Frontal cortex (tissue), 4 donors: Measurements from ENCODE around the gene COL9A3. TPM values are rescaled to one million over a fixed set of nuclear protein-coding genes. Genes with fewer than 3 reads are reported as not detected.

Experiments
- DNase-seq, 2 donors: peaks; one replicate each; pipeline ENCODE4 v3.0.0; 2012; ENCODE audit warnings: low spot score in 2 of 2
- FAIRE-seq: peaks from 2 replicates; lab custom pipeline; 2012; peaks lifted over from hg19 to GRCh38; lab: Jason Lieb, UNC
- total RNA-seq: library from RNA; depleted of rRNA; stranded (reverse); fragments of >200 nt; gene quantifications from one replicate; pipeline ENCODE4 v1.2.3, GENCODE V29; 2014
- donor health status: control.
- donor health status: control.
- donor health status: control.

COL9A3 gene
- total RNA-seq, 1 donor from 2014 or later = 10.2 TPM

DNA sequence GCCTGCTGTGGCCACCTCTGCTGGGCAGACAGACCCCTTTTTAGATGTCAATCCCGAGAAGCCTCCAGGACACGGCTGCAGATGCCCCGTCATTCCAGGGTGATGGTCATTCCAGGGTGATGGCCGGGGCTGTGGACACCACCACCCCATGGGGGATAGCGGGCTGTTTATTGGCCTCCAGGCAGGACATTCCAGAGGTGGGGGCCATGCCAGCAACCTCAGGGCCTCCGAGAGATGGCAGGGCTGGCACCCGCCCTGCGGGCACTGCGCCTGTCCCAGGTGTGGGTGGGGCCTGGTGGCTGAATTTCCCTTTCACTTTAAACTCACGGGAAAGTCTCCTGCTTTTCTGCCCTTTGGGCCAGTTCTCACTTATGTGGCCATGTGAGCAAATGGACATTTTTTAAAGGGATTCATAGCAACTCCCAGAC, 14.5 kb downstream of the COL9A3 start:
- DNase-seq (no peak), FAIRE-seq (no peak)

DNA sequence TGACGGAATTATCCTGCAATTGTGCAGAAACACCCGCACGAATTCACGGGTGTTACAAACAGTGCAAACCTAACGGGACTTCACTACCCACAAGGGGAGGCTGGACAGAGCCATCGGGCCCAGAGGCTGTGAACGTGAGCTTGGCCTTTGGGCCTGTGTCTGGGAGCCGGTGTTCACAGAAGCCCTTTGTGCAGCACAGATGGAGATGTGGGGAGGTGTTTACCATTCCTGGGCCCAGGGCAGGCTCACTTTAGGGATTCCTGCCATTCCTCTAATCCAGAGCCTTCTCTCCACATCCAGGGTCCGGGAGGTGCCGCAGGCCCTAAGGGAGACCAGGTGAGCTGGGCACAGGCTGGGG, 15.0 kb downstream of the COL9A3 start:
- no peak for FAIRE-seq
- DNase-seq = no peak

DNA sequence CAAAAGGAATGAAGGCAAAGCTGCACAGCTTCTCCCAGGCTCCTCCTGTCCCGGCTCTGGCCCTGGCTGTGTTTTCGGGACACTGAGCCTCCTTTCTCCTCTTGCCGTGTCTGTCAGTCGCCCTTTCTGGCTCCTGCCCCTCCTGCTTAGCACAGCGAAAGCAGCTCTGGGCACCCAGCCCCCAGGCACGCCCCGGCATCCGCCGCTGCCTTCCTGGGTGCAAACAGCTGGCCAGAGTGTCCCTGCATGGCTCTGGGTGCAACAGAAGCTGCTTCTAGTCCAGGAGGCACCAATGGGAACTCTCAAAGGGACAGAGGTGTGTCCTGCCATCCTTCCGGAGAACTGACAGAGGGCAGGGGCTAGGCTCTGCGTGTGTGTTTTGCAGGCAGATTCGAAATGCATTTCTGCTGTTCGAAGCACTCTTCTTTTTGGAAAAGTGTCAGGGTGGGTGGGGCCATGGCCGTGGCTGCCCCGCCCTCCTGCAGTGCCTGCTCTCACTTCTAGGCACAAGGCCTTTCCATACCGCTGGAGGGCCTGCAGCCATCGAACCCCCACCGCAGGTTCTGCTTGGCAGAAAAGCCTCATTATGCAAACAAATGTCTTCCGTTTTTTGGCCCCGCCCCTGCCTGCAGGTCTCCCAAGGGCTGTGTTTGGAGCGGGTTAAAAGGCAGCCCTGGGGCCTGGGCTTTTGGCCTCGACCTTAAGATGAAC, 15.5 kb downstream of the COL9A3 start:
- FAIRE-seq (no peak), DNase-seq (no peak)

DNA sequence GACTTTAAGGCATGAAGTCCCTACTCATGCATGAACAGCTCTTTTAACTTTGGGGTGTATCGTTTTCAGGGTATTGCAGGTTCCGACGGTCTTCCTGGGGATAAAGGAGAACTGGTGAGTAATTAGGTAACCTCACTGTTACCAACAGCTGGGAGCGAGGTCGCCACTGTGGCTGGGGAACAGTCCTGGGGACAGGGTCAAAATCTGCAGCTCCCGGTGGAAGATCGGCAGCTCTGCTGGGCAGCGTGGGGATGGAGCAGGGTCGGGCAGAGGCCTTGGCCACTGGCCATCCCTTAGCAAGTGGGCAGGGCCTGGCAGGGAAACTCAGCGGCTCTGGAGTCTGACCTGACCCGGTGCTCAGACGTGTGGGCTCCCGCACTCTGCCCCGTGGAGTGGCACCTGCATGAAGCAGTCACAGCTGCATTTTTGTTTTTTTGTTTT, 16.1 kb downstream of the COL9A3 start:
- no peak for DNase-seq

DNA sequence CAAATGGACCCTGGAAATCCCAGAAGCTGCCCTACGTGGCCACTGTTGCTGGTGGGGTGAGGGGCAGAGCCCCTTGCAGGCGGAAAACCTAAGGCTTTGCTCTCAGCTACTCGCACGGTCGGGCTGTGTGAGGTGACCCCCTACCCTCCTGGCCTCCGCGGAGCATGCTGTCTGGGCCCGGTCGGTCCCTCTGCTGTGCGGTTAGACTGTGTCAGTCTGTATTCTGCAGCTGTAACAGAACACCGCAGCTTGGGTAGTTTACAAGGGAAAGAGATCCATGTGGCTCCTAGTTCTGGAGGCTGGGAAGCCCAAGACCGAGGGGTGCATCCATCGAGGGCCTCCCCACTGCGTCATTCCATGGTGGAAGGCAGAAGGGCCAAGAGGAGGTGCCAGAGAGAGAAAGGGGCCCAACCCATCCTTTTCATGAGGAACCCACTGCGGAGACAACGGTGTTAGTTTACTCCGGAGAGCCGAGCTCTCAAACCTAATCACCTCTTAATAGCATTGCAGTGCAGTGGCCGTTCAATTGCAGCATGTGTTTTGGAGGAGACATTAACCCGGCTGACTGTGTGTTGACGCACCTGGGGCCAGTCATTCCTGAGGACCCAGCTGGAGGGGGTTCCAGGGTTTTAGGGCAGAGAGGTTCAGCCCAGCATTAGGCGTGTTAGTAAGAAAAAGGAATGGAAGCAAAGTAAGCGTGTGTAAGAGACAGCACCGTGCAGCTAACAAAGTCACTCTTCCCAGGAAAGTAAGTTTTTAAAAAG, 18.3 kb downstream of the COL9A3 start:
- FAIRE-seq = no peak
- no peak for DNase-seq

More for the DNA sequence above, 16.1 kb downstream of the COL9A3 start:
- FAIRE-seq = no peak

DNA sequence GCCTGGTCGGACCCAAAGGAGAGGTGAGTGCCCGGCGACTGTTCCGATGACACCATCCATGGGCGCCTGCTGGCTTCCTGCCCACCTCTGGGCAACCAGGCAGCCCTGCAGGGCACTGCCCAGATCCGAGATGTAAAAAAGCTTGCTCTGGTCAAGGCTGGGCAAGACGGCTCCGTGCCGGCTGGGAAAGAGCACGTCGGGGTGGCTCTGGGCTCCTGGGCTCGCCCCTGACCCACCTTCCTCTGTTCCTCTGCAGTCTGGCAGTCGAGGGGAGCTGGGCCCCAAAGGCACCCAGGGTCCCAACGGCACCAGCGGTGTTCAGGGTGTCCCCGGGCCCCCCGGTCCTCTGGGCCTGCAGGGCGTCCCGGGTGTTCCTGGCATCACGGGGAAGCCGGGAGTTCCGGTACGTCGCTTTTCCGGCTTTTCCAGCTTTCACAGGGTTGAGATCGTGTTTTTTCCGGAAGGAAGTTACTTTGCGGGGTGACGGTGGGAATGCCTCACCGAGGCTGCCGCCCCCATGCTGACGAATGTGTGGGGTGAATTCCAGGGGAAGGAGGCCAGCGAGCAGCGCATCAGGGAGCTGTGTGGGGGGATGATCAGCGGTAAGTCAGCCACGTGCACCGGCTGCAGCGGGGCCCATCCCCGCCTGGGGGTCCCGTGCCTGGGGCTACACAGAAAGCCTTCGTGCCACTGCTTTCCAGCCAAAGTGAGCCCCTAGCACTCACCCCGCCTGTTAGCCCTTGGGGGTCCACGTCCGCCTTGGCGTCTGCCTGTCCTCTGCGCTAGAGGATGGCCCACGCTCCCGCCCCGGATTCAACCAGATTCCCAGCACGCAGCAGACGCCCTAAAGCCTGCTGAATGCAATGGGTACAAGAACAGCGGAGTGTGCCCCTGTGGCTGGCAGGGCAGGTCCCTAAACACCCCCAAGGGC, 19.3 kb downstream of the COL9A3 start:
- DNase-seq (no peak), FAIRE-seq (no peak)

DNA sequence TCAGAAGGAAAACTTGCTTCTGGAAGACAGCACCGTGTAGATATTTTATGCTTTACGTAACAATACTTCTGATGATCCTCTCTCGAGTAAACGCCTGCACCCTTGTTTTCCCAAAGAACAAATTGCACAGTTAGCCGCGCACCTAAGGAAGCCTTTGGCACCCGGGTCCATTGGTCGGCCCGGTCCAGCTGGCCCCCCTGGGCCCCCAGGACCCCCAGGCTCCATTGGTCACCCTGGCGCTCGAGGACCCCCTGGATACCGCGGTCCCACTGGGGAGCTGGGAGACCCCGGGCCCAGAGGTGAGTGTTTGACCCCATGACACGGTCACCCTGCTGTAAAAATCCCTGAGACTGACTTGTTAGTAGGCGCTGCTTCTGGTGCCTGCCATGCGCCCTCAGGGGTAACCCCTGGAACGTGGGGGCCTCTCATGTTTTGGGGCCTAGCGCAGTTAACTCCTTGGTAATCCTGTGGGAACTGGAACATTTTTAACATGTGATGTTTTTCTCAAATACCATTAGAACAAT, 20.2 kb downstream of the COL9A3 start:
- FAIRE-seq (no peak), DNase-seq (no peak)

DNA sequence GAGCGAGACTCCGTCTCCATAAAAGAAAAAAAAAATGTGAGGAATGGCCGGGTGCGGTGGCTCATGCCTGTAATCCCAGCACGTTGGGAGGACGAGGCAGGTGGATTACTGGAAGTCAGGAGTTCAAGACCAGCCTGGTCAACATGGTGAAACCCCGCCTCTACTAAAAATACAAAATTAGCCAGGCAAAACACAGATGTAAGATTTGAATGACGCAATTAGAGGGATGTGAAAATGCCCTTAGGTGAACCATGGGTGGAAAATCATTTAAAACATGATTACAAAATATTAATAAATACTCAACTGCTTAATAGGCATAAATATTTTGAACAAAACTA, 20.9 kb downstream of the COL9A3 start:
- DNase-seq (no peak), FAIRE-seq (no peak)

DNA sequence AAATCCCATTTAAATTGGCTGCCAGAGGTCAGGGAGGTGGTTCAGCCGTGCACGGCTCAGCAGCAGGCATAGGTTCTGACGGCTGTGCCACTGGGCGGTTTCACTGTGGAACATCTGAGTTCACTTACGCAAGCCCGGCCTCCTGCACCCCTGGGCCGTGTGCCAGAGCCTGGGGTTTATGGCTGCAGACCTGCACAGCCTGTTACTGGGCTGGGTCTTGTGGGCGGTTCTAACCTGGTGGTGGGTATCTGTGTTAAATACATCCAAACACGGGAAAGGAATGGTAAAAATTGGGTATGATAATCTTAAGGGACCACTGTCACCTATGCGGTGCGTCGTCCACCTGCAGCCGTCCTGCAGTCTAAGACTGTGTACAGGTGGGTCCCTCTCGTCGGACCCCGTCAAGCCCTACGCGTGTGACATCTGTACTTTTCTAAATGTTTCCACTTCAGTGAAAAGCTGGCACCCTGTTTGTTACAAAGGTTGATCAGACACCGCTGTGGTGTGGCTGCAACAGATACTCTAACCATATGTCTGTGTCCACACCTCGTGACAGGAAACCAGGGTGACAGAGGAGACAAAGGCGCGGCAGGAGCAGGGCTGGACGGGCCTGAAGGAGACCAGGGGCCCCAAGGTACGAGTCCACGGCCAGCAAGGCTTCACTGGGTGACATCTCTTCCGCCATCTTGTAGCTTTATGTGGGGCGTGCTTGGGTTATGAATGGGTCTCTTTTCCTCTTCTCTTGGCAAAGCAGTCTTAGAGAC, 21.5 kb downstream of the COL9A3 start:
- FAIRE-seq = no peak
- DNase-seq = no peak

DNA sequence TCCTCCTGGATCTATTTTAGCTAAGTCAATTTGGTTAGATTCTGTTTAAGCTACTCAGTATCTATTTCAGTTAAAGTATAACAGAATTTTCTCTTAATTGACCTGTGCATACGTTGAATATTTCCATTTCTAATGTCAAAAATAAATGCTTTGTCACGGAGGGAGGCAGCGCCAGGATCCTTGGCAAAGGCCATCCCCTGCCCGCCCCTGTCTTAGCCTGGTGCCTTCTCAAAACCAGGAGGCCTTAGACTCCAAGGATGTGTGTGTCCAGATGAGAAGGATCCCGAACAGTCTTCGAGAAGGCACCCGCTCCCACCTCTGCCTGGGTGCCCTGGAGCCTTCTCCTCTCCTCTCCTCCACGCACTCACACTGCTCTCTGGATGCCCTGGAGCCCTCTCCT, 22.4 kb downstream of the COL9A3 start:
- no peak for FAIRE-seq
- DNase-seq = no peak

DNA sequence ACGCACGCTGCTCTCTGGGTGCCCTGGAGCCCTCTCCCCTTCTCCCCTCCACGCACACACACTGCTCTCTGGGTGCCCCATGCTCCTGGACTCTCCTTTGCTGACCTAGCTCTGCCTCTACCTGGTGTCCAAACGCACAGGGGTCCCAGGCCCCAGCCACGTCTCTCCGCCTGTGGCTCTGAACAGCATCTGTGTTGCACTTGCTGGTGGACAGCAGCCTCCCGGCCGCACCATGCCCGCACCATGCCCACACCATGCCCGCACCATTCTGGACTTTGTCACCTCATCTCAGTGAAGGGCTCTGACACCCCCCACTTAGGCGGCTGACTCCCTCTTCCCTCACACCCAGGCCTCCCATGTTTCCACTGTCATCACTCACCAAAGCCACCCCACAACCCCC, 23.0 kb downstream of the COL9A3 start:
- DNase-seq = no peak

DNA sequence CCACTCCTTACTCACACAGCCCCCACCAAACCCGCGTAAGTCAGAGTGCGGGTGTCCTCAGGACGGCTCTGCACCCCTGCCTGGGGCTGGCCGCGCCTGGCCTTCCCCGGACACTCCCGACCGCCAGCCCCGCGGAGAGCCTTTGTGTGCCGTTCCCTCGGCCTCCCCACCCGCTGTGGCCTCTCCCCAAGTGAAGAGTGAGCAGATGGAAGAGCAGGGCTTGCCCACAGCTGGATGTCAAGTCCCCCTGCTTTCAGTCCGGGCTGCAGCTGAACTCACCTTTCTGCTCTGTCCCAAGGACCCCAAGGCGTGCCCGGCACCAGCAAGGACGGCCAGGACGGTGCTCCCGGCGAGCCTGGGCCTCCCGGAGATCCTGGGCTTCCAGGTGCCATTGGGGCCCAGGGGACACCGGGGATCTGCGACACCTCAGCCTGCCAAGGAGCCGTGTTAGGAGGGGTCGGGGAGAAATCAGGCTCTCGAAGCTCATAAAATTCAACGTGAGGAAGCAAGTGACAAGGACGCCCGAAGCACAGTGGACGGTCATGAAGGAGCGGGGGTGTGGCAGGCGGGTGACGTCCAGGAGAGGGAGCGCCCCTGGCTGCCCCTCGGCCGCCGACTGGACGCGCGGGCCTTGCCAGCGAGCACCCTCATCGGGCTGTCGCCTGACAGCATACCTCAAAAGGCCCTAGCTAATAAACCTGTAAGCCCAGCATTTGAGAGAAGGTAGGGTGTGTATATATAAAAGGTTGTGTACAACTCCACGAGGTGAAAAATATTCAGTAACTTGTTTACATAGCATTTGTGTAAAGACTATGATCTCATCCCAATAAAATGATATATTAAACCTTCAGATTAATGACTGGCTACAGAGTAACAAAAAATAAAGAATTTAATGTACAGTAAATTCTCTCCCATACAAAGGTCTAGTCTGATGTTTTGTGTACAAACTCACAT, 23.7 kb downstream of the COL9A3 start:
- FAIRE-seq (no peak), DNase-seq (no peak)

More for the DNA sequence above, 23.0 kb downstream of the COL9A3 start:
- FAIRE-seq = no peak

DNA sequence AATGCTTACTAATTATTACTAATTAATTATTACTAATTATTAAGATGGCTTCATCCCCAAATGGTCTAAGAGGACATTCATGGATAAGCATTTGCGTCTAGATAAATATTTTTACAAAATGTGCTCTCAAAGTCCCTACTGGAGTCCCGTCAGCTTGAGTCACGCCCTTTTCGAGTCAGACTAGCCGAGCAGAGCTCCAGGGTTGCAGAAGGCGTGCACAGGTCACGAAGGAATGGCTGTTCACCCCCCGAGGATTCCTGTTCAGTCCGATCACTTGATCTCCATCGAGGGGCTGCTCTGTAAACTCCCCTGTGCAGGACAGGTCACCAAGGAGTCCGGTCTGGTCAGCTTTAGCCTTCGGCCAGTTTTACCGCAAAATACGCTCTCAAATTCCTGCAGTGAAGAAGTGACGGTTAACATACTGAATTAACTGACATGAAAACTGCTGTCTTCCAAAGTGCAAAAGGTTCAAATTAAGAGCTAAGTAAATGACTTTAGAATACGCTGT, 24.9 kb downstream of the COL9A3 start:
- no peak for DNase-seq
- FAIRE-seq = no peak

DNA sequence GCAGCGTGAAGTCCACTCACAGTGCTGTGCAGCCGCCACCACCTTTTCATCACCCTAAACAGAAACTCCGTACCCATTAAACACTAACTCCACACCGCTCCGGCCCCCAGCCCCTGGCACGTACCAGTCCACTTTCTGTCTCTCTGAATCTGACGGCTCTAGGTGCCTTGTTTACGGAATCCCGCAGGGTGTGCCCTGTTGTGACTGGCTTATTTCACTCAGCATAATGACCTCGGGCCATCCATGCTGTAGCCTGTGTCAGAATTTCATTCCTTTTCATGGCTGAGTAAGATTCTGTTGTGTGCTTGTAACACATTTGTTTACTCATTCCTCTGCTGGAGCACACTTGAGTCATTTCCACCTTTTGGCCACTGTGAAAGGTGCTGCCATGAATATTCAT, 26.8 kb downstream of the COL9A3 start:
- DNase-seq = no peak
- FAIRE-seq = no peak

DNA sequence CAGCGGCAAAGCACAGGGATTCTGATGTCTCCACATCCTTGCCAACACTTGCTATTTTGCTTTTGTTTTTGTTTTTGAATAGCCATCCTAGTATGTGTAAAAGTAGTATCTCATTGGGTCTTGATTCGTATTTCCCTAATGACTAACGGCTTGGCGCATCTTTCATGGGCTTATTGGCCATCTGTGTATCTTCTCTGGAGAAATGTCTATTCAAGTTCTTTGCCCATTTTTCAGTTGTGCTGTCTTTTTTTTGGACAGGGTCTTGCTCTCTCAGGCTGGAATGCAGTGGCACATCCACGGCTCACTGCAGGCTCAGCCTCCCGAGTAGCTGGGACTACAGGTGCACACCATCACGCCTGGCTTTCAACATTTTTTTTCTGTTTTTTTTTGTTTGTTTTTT, 27.3 kb downstream of the COL9A3 start:
- DNase-seq = no peak
- FAIRE-seq = no peak

DNA sequence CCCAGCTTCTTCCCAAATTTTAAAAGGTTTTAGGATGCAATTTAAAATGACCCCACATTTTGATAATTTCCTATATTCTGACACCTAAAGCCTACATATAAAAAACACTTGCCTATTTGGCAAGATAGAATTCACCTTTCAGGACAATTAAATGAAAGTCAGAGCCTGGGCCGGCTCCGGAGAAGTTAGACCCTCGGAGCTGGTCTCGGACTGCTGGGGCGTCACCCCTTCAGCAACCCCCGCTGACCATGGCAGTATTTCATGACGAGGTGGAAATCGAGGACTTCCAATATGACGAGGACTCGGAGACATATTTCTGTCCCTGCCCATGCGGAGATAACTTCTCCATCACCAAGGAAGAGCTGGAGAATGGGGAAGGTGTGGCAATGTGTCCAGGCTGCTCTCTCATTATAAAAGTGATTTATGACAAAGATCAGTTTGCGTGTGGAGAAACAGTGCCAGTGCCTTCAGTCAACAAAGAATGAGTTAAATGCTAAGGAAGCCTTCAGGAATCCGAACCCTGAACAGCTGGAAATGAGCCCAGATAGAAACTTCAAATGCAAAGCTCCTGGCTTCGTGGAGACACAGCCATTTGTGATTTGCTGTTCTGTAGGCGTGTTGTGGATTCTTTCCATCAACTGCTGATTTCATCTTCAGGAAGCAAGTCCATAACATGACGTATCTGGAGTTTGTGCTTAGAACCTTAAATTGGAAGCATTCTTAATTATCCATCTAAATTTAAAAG, 28.7 kb downstream of the COL9A3 start:
- DNase-seq = no peak
- FAIRE-seq = no peak

DNA sequence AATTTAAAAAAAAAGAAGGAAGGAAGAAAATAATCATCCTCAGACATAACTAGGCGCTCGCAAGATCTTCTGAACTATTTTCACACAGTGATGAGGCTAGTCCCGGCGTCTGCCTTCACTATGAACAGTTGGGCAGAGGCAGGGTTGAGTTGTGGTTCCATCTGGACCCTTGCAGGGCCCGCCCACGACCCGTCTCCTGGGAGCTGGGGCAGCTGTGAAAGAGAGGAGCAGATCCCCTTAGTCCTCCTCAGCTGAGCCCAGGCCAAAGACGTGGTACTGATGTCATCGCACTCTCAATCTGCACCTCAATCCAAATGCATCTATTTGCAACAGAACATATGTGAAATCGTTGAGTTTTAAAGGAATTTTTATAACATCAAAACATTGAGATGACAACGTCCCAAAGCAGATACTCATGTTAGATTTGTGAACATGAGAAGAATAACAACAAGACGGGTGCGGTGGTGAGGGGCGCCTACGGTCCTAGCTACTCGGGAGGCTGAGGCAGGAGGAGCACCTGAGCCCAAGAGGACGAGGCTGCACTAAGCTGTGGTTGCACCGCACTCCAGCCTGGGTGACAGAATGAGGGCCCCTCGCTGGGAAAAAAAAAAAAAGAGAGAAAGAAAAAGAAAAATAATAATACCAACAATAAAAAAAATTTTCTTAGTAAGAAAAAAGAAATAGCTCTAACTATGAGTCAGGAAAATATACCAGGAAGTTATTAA, 29.5 kb downstream of the COL9A3 start:
- FAIRE-seq (no peak), DNase-seq (no peak)
